Measurements from ENCODE around the gene TMEM203. TPM values are rescaled to one million over a fixed set of nuclear protein-coding genes. Genes with fewer than 3 reads are reported as not detected.

TMEM203 gene
- total RNA-seq, 1 experiment from 2014 or later = 63.4 TPM

DNA sequence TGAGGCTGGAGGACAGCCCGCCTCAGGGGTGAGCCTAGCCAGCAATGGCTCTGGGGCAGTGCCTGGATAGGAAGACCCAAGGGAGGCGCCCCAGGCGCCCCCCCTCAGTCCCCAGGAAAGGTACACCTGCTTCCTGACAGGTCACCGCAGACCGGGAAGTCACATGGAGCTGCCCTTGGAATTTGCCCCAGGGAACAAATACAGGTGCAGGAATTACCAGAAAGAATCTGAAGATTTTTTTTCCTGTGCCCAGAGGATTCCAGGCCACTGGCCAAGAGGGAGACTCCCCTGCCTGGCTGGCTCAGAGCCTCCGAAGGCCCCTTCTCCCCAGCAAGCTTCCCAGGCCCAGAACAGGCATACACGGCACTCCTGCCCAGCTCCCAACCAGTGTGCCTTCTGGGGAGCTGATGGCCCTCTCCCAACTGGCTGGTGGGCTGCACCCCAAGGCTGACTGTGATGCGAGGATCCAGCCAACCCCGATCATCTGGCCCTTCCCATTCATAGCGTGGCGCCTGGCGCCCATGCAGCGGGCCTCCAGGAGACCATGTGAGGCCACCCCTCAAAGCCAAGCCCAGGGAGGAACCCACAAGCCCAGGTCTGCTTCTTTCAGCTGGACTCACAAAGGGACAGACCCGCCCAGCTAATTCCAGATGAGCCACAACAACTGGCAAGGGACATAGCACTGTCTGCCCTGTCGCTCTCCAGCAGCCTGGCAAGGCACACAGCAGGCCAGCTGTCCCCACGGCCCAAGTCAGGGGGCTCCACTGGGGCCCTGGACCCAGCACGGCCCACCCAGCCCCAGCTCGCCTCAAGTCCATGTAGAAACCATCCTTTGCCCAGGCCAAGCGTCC, 7.2 kb downstream of the TMEM203 start:
- DNase-seq (ENCODE audit: low spot score) = no peak

DNA sequence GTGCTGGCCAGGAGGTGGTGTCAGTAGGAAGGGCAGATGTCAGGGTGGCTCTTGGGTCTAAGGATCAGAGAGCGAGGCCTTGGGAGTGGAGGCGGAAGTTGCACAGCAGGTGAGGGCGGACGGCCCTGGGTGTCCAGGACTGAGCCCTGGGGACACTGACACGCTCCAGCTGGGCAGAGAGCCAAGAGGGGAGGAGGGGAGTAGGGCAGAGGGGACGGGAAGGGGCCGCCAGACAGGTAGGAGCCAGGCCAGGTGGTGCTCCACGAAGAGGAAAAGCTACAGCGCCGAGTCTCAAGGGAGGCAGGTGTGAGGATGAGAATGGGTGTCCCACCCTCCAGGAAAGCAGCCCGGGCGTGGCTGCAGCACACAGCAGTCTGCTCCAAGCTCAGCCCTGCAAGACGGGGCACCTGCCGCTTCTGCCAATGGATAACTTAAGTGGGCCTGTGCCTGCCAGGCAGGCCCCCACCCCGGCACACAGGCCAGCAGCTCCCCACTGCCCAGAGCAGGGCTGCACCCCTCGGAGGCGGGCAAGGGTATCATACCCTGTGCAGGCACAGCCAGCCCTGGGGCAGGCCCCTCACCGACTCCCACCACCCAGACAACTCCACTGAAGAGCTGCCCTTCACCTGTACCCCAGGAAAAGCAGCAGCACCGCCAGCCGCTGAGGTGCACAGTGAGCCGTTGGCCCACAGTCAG, 9.8 kb downstream of the TMEM203 start:
- DNase-seq (ENCODE audit: low spot score) = no peak

DNA sequence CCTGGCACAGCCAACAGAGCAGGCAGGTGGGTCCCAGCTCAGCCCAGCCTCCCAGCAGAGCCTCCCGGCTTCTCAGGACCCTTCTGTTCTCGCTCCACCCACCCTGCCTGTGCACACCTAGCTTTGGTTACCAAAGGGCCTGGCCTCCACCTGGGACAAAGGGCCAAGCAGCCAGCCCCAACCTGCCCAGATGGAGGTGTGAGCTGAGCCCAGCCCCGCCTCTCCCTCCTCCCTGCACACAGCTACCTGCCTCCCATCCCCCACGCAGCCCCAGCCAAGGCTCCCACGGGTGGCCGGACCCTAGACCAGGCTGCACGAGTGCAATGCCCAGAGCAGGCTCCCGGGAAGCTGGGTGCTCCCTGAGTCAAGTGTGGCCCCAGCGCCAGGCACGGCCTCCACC, 10.5 kb downstream of the TMEM203 start:
- no peak for DNase-seq (ENCODE audit: low spot score)

- no peak for DNase-seq (ENCODE audit: low spot score)
Measured at GRCh38 chr9:137194388-137194787, 11.1 kb downstream of the TMEM203 start.

DNA sequence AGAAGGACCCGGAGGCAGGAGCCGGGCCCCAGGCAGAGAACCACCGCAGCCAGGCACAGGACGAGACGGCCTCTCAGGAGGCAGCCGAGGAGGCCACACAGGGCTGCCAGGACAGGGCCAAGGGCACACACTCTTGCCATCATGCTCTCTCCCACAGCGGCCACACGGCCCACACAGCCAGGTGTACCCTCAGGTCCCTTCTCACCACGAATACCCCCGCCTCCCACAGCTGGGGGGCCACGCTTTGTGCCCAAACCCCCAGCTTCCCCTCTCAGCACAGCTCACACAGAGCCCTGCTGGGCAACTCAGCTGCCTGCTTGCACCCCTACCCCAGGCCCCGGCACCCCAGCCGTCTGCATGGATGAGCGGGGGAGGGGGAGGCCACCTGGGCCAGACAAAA, 11.7 kb downstream of the TMEM203 start:
- DNase-seq (ENCODE audit: low spot score) = no peak

GRCh38 chr9:137192859-137193258, 12.6 kb downstream of the TMEM203 start:
- no peak for DNase-seq (ENCODE audit: low spot score)

DNA sequence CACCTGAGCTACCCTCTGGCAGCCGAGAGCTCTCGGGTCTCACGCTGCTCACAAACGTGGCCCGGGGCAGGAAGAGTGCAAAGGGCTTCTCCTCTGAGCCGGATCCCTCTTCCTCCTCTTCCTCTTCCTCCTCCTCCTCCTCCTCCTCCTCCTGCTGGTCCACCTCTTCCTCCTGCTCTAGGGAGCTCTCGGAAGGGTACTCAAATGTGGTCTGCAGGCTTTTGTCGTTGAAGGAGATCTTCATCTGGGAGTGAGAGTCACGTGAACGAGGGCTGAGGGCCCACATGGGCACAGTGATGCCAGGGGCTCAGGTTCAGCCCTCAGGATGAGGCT, 13.0 kb downstream of the TMEM203 start:
- no peak for DNase-seq (ENCODE audit: low spot score)

- no peak for DNase-seq (ENCODE audit: low spot score)
Measured at GRCh38 chr9:137191691-137192447, 13.6 kb downstream of the TMEM203 start.

GRCh38 chr9:137191245-137191644, 14.2 kb downstream of the TMEM203 start:
- DNase-seq (ENCODE audit: low spot score) = no peak

DNA sequence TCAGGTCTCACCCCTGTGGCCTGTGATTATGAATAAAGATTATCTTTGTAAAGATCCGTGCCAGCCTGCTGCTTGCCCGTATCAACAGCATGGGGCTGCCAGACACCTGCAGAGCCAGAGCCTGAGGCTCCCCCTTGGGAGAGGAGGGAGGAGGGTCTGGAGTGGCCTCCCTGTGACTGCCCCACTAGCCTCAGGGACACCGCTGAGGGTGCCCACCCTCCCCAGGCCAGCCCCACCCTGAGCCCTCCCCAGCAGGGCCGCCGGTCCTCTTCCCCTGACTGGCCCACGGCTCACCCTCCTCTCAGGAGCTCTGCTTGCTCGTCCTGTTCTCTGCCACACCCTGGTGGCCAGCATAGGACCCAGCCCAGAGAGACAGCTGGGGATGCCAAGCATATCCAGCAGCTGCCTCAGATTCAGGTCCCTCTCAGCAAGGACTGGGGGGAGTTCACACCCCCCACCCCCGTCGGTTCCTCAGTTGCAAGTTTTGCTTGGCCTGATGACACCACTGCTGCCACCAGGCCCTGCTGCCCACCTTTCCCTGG, 15.1 kb downstream of the TMEM203 start:
- no peak for DNase-seq (ENCODE audit: low spot score)

DNA sequence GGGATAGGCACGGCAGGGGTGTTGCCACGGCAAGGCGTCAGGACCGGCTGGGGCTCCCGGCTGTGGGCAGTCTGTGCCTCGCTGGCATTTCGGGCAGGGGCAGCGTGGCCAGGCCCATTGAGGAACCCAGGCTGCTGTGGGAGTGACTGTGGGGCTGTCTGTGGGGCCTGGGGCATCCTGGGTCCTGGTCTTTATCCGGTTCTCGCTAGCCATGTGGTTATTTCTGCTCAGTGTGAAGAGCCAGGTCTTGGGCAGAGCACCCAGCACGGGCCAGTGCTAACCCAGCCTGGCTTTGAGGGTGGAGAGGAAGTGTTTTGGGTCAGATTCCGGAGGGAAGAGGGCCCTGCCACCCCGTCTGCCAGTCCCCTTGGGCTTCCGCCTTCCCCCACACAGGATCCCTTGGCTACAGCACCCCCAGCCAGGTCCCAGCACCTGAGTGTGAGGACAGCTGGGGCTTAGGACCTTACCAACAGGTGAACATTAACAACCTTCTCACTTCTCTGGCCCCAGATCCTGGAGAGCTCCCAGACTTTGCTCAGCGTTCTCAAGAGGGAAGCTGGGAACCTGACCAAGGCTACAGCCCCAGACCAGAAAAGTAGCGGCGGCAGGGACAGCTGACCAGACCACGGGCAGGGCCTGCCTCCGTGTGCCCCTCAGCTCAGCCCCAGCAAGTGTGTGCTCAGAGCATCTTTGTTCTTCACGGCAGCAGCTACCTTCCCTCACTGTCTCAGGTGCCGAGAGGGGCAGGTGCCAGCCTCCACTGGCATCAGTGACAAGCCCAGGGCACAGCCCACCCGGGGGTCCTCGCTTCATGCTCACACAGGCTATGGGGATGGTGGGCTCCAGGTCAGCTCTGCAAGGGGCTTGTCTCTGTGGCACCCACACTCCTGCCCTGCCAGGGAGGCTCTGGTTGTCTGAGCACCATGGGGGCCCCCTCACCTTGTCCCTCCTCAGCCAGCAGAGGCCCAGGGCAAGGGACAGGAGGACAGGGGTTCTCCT, 15.9 kb downstream of the TMEM203 start:
- no peak for DNase-seq (ENCODE audit: low spot score)

- DNase-seq (ENCODE audit: low spot score) = peak; percentile 87
Measured at GRCh38 chr9:137188490-137189296, 16.8 kb downstream of the TMEM203 start, which contains the start of the genes ANAPC2 and SSNA1. ANAPC2 (minus strand) TSS chr9:137188560; CDS start chr9:137188532, 28 bp downstream. SSNA1 (plus strand) TSS chr9:137188676; CDS start chr9:137188727, 51 bp downstream.

DNA sequence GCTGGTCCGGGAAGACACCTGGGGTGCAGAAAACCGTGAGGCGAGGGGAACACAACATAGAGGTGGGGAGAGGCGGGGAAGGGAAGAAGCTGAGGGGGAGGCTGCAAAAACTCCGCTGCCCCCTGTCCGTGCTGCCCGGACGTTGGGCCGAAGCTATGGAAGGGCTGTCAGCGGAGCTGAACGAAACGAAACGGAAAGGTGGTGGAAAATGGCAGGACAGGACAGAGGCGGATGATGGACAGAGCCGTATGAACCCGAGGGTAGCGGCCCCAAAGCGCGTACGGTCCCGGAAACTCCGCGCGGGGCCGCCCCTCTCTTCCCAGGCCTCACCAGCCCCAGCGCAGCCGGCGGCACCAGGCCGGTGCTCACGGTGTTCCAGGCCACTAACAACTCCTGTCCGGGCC, 17.4 kb downstream of the TMEM203 start:
- DNase-seq (ENCODE audit: low spot score) = no peak

DNA sequence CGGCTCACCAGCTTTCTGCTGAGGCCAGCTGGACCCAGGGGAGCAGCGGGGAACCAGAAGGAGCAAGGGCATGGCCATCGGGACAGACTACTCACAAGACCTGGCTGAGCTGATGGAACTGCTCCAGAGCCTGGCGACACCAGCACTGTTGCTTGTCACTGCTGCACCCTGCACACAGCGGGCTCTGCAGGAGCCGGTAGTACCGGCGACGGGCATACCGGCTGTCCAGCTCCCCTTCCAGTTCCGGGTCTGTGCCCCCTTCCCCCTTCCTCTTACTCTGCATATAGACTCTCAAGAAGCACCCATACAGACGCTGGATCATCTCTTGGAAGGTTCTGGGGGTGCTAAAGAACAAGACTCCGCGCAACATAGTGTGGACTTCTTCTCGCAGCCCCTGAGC, 18.1 kb downstream of the TMEM203 start:
- DNase-seq (ENCODE audit: low spot score) = no peak

GRCh38 chr9:137186385-137186784, 19.1 kb downstream of the TMEM203 start:
- no peak for DNase-seq (ENCODE audit: low spot score)

GRCh38 chr9:137185921-137186320, 19.5 kb downstream of the TMEM203 start:
- no peak for DNase-seq (ENCODE audit: low spot score)

- DNase-seq (ENCODE audit: low spot score) = no peak
Measured at GRCh38 chr9:137184881-137185660, 20.4 kb downstream of the TMEM203 start.

GRCh38 chr9:137183980-137184595, 21.4 kb downstream of the TMEM203 start:
- DNase-seq (ENCODE audit: low spot score) = no peak

DNA sequence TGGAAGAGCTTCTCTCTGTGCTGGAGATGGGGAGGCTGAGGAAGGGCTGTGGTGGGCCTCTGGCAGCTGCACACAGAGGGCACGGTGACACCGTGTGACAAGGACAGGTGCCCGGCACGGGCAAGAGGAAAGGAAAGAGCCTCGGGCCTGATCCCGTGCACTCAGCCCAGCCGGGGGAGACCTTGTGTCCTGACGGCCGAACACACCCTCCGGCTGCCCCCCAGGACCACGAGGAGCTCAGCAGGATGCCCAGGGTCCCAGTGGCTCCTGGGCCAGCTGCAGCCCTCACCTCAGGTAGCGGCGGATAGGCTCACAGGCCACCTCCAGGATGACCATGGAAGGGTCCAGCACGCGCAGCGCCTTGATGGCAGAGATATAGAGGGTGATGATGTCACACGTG, 22.6 kb downstream of the TMEM203 start:
- no peak for DNase-seq (ENCODE audit: low spot score)

Data from H4 (cell line).